DMS53 treated with DMSO at 0.1 percent for 48 hours (cell line): ENCODE results near the gene MIER2.

Source experiments
- DNase-seq: peaks from one replicate; lab custom pipeline; 2025; ENCODE audit not compliant: unreplicated experiment; lab: John Stamatoyannopoulos, UW

The MIER2 gene

DNA sequence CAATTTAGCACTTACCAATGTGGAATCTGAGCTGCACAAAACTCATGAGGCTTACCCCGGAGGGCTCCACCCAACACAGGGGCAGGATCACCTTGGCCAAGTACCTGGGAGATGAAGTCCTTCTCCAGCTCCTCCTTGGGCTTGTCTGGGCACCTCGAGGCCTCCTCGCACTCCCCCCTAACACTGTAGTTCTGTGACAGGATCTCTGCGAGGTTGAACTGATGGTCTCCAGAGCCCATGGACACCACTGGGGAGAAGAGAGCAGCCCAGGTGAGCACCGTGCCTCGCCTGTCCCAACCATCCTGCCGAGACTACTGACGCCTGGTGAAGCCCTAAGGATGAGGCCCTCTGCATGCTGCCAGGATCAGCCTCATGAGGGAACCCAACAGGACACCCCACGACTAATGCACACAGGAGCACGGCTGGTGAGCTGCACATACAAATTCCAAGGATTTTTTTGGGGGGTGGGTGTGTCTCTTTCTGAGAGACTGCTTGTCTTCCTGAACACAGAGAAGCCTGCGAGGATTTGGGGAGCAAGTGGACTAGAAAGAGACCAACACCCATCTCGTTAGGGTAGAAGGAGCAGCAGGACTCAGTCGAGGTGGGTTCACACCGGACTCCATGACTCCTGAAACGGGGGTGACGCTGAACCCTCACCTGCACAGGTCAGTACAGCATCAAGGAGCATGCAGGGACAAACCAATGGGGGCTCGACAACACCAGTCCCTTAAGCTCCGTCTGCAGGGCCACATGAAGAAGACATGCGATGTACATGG, 10.1 kb downstream of the MIER2 start:
- no peak for DNase-seq

DNA sequence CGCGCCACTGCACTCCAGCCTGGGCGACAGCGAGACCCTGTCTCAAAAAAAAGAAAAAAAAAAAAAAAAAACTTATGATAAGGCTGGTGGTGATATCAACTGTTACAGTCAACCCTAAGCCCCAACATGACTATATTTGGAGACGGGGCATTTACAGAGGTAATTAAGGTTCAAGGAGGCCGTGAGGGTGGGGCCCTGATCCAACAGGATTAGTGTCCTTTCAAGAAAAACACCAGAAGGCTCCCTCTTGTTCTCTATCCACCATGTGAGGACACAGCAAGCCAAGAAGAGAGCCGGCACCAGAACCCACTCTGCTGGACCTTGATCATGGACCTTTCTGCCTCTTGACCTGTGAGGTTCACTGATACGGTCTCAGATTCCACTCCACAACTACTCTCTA, 14.1 kb downstream of the MIER2 start:
- DNase-seq: no peak

DNA sequence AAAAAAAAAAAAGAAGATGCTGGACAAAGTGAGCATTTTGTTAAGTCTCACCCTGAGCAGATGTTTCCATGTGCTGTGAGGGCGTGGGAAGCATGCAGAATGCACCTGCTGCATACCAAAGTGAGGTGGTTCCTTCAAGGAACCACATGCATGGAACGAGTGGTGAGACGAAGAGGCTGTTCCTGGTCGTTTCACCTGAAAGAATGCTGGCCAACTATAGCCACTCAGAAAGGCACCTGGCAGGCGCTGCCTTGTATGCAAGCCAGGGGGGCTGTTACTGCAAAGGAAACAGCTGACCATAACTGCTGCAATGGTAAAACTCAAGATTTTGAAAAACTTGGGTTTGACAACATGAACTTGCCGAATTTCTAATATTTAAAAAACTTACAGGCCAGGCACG, 14.7 kb downstream of the MIER2 start:
- DNase-seq: no peak

DNA sequence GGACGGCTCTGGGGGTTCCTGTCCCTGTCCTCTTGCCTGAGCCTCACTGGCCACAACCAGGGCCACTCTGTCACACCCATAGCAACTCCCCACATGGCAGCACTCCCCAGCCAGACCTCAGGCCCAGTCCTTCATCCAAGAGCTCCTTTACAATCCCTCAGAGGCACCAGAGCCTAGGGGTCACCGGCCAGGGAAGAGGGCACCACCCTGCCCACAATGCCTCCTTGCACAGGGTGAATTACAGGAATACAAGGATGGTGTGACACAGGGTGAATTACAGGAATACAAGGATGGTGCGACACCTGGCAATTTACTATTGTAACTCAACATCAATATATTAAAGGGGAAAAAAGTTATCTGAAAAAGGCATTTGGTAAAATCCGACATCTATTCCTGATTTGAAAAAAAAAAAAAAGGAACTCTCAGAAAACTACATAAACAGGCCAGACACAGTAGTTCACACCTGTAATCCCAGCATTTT, 16.5 kb downstream of the MIER2 start:
- no peak for DNase-seq

DNA sequence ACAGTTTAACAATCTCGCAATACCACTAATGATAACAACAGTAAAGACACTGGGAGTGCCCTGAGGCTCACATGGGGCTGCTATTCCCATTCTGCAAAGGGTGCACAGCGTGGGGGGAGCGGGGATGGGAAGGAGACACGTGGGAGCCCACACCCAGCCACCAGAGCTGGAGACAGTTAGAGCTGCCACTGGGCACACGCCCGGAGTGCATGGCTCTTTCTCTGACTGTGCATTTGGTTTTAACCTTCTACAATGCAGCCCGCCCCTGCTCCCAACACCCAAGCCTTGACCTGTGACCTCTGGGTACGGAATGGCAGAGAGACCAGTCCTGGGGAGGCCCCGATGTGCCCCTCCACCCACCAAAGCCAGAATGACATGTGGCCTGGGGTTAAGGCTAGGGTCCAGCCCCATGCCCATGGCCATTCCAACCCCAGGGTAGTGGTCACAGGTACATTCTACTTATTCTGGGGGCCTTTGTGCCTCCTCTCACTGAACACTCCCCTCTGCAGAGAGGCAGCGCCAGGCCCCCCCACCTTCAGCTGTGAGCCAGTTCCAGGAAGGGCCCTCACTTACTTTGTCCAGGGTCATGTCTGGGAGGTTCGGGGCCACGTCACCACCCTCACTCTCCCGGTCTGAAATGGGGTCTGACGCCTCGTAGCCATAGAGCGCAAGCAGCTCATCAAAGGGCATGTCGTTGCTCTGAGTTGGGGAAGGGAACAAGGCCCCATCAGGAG, 17.1 kb downstream of the MIER2 start:
- DNase-seq: no peak

DNA sequence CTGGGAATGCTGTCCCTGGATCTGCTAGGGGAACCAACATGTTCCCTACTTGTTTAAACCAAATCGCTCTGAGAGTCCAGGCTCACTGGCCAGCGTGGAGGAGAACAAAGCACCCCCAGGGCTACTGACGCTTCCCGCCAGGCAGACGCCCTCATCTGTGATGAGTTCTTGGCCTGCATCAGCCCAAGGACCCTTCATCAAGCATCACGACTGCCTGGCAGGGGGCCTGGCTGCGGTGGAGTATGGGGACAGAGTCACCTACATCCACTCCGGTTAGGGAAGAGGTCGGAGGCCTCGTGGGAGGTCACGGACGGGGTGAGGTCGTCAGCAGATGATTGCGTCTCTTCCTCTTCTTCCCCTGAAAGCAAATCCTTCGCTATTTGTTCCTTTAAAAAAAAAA, 17.7 kb downstream of the MIER2 start:
- no peak for DNase-seq

DNA sequence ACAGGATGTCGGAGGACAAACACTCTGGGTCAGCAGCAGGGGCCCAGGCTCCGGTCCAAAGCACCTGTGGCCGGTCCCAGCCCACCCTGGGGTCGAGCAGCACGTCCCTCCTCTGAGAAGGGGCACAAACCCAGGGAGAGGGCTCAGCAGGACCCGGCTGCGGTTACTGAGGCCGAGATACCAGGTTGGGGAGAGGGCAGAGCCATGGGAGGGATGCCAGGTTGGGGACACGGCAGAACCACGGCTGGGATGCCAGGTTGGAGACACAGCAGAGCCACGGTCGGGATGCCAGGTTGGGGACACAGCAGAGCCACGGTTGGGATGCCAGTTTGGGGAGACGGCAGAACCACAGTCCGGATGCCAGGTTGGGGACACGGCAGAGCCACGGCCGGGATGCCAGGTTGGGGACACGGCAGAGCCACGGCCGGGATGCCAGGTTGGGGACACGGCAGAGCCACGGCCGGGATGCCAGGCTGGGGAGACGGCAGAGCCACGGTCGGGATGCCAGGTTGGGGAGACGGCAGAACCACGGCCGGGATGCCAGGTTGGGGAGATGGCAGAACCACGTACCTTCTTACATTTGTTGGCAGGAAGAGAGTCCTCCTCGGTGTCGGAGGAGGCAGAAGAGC, 18.5 kb downstream of the MIER2 start:
- DNase-seq: no peak

DNA sequence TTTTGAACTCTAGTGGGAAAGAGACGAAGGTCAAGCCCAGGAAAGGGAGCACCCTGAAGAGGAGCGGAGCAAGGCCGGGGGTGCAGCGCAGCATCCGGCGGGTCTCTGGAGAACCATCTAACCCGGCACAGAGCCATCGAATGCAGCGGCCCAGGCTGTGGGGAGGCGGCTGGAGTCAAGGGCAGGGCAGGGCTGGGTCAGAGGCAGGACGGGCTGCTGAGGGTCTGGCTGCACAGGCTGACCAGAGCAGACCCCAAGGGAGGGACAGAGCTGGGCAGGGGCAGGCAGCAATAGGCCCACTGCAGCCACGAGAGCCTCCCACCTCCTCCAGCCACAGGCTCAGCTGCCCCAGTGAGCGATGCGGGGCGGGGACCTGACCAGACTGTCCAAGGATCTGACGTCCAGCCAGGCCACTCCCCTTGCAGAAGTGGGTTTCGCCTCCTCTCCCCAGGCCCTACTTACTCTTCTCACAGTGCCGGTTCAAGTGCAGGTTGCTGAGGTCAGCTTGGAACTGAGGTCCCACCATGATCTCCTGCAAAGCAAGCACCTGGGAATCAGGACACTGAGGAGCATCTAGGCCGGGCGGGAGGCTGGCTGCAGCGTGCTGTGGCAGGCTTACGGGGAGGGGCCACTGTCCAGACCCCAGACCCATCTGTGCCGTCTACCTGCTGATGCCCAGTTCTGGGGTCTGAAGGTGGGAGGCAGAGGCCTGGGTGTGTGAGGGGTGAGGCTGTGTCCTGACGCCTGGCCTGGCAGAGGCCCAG, 19.2 kb downstream of the MIER2 start:
- no peak for DNase-seq

DNA sequence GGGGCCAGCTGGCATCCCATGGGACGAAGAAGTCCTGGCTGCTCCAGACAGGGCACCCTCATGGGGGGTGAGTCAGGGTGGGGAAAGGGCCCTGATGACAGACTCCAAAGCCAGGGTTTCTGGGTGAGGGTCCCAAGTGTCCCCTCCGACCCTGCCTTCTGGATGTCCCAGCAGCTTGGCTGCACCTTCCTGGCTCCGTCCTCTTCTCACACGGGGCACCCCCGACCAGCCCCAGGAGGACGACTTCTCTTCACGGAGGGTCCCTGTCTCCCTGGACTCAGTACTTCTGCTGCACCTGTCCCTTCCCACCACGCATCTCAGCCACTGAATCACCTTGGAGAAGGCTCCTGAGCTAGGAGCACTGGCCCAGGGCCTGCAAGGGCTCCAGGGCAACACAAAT, 19.9 kb downstream of the MIER2 start:
- no peak for DNase-seq

DNA sequence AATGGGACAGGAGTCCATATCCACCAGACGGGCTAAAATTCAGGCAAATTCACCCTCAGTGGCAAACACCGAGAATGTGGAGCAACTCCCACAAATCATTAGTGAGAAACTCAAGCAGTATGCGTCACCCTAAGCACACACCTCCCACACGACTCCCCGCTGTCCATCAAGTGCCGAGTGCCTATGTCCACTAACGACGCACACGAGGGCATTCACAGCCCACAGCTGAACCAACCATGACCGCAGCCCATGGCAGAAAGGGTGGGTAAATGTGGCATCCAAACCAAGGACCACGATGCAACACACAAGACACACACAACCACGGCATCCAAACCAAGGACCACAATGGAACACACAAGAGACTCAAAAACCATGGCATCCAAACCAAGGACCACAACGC, 22.0 kb downstream of the MIER2 start:
- DNase-seq: no peak

DNA sequence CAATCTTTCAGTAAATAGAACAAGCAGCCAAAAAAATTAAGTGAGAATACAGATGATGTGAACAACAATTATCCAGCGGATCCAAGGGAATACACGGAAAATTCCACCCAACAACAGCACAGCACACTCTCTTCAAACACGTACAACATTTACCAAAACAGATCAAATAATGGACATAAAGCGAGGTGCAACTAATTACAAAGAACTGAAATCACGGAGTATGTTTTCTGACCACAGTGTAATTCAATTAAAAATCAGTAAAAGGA, 26.2 kb downstream of the MIER2 start:
- no peak for DNase-seq

DNA sequence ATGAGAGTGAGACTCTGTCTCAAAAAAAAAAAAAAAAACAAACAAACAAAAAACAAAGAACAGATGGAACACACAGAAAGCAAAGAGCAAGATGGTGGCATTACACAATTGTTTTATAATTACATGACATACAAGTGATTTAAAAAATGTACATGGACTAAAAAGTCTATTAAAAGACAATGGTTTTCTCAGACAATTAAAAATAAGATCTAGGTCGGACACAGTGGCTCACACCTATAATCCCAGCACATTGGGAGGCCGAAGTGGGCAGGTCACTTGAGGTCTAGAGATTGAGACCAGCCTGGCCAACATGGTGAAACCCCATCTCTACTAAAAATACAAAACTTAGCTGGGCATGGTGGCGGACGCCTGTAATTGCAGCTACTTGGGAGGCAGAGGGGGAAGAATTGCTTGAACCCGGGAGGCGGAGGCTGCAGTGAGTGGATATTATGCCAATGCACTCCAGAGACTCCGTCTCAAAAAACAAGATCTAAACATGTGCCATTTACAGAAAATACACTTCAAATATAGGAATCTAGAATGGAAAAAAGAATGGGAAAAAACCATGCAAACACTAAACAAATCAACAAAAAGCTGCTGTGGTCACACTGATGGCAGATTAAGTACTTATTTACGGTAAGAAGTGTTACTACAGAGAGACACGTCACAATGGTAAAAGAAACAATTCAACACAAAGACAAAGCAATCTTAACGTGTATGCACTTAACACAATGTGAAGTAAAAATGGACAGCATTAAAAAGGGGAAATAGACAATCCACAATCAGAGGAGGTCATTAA, 26.7 kb downstream of the MIER2 start:
- DNase-seq: no peak

DNA sequence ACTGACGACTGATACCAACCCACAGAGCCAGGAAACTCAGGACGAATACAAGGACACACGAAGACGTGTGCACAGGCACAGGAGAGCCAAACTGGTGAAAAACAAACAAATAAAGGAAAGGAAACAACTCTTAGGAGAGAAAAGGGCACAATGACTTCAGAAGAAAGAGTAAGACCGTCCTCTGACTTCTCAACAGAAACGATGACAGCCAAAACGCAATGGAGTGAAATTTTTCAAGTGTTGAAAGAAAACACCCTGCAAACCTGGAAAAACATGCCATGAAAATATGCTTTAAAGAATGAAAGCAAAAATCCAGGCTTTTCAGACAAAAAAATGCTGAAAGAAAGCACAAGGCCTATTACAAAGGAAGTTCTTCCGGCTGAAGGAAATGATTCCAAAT, 28.8 kb downstream of the MIER2 start:
- no peak for DNase-seq

DNA sequence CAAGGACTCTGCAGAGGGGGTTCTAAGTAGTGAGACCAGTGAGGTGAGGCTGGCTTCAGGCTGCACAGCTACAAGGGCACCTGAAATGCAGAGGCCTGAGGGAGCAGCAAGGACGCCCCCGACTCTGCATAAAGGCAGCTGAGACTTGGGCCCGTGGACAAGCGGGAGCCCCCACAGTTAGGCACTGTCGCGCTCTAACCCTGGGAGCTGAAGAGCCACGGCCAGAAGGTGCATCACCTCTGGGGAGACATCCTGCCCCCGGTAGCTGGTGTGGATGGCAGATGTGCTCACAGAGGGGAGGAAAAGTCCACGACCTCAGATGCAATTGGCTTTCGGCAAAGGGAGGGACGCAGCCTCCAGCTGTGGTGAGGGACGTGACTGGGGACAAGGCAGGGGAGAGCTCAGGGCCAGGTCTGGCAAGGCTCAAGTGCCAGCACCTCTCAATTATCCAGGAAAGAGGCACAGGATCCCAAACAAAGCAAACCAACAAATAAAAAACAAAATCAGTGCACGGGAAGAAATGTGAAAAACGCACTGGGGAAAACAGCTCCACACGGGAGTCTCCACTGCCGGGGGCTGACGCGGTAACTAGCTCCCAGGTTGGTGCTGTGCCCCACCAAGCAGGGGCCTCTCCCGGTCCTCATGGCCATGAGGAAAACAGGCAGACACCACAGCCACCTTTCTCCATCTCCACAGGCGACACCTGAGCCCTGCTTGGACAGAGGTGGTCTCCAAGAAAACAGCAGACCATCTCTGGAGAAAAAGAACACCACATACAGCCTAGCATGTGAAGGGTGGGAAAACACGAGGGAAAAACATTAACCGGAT, 30.4 kb downstream of the MIER2 start:
- no peak for DNase-seq

DNA sequence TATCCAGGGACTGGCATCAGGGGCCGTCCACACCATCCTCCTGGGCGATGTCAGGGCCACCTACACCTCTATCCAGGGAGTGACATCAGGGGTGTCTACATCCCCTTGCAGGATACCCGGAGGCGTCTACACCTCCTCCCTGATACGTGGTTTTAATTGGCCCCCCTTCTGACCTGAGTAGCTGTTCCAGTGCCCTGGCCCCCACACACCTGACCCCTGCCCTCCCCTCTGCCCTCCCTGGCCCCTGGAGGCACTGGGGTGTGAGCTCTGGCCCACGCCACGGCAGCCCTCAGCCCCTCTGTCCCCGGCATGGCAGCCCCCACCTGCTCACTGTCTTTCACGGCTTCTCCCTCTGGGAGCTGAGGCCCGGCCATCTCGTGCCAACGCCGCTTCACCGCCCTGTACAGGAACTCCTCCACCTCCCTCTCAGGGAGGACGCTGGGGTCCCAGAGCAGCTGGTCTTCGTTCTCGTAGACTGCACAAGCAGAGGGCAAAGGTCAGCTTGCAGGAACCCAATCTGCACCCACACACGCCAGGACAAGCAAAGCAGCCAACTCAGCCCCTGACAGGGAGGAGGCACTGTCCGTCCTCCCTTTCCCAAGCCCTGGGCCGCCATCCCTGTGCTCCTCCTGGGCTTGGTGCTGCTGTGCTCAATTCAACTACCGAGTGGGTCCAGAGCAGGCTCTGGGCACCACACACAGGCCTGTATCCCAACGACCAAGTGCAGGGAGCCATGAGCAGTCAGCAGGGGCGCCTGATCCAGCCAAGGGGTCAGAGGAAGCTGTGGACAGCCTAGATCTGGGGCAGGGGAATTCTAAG, 31.2 kb downstream of the MIER2 start:
- no peak for DNase-seq

DNA sequence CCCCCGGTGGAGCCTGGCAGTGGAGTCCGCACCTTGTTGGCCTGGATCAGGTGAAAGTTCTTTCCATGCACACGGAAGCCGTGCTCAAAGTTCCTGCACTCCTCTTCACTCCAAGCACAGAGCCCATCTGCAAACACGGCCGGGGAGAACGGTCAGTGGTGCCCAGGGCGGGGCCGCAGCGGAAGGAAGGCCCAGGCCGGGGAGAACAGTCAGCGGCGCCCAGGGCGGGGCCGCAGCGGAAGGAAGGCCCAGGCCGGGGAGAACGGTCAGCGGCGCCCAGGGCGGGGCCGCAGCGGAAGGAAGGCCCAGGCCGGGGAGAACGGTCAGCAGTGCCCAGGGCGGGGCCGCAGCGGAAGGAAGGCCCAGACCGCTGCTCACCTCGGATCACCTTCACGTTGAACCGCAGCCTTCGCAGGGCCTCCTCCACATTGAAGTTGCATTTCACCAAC, 32.8 kb downstream of the MIER2 start:
- no peak for DNase-seq

DNA sequence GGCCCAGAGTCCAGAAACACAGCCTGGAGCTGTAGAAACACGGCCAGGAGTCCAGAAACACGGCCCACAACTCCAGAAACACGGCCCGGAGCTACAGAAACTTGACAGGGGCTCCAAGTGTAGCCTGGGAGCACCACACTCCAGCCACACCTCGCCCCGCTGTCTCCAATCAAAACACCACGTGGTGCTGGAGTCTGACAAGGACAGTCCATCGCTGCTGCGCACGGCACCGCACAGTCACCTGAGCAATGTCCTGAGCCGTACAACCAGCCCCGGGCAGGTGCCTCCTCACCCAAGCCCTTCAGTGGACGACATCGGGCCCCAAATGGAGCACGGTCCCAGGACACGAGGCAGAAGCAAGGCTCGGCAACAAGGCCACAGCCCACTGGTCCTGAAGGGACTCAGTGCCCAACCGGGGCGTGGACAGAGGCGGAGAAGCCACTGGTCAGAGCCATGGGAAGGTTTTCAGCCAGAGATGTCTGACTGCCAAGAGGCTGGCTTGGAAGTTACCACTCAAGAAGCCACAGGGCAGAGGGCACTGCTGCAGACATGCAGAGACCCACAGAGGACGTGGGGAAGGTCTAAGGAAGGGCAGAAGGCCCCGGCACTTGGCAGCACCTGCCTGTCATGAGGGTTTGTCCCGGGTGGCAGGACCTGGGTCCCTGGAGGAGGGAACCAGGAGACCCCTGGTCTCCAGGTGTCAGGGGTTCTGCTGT, 33.7 kb downstream of the MIER2 start:
- no peak for DNase-seq

DNA sequence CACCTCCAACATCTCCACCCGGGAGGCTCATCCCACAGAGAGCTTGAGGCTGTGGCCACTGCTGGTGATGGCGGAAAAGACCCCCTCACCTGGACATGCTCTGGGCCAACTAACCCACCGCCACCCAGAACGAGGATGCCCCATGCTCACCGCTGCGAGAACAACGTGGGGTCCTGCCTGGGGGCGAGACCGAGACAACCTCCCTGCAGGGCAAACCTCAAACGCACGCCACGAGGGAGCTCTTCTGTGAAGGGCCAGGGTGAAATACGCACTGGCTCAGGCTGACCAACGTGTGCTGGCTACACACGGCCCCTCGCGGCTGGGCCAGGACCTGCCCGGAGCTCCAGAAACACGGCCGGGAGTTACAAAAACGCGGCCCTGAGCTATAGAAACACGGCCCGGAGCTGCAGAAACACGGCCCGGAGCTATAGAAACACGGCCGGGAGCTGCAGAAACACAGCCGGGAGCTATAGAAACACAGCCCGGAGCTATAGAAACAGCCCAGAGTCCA, 34.4 kb downstream of the MIER2 start:
- DNase-seq: no peak
